Thyroid gland (tissue), 4 donors: ENCODE measurements around the gene NLRC5. TPM values are rescaled to one million over a fixed set of nuclear protein-coding genes. Genes with fewer than 3 reads are reported as not detected.

ENCODE experiments used
- DNase-seq, 2 donors: peaks; one replicate each; pipeline ENCODE4 v3.0.0-alpha.2; 2019
- H3K27ac ChIP-seq, 3 donors: fragments of 200-600 bp; sonication (generic); 1 replicate in 2 of 3; 2 replicates in 1 of 3; pipeline ENCODE4 v1.5.1; 2016 to 2019; ENCODE audit warnings: mild to moderate bottlenecking in 1 of 3, moderate library complexity in 1 of 3
- H3K27me3 ChIP-seq: fragments of 200-600 bp; sonication (generic); one replicate; pipeline ENCODE4 v1.5.1; 2019
- H3K36me3 ChIP-seq, 2 donors: fragments of 200-600 bp; sonication (generic); one replicate each; pipeline ENCODE4 v1.5.1; 2016 to 2019
- H3K4me1 ChIP-seq, 2 donors: fragments of 200-600 bp; sonication (generic); one replicate each; pipeline ENCODE4 v1.5.1; 2017 to 2019
- H3K4me3 ChIP-seq, 3 donors: fragments of 200-600 bp; sonication (generic); replicated peaks in 1 of 3; 1 replicate in 2 of 3; 2 replicates in 1 of 3; pipeline ENCODE4 v1.5.1; 2016; ENCODE audit warnings: mild to moderate bottlenecking in 1 of 3
- H3K9me3 ChIP-seq: fragments of 200-600 bp; sonication (generic); one replicate; pipeline ENCODE4 v1.5.1; 2017
- CTCF ChIP-seq, 6 experiments: fragments of 200-600 bp in 3 of 6; fragments of 450-650 bp in 3 of 6; sonication (generic) in 3 of 6; IDR thresholded peaks; one replicate each; pipeline ENCODE4 v1.5.1; 2016 to 2019; ENCODE audit warnings: antibody characterized with exemption in 6 of 6, mild to moderate bottlenecking in 2 of 6, inconsistent platforms in 1 of 6, moderate library complexity in 1 of 6
- POLR2A ChIP-seq, 2 donors: fragments of 450-650 bp; IDR thresholded peaks; one replicate each; pipeline ENCODE4 v1.6.1; 2017; ENCODE audit warnings: antibody characterized with exemption in 2 of 2, mild to moderate bottlenecking in 2 of 2, moderate library complexity in 1 of 2
- WGBS, 2 donors: methylation state at CpG; one replicate each; pipeline ENCODE4 v1.1.5; 2017; 5-methylcytosine and 5-hydroxymethylcytosine counted together
- intact Hi-C: fragments of 100-400 bp; cut with DNase I; formaldehyde crosslinking; loops from one replicate; pipeline ENCODE4 v1.15.1; 2023
- total RNA-seq, 4 donors: library from RNA; depleted of rRNA; stranded (reverse); fragments of >200 nt; gene quantifications; one replicate each; pipeline ENCODE4 v1.2.3, GENCODE V29; 2016

The NLRC5 gene
- total RNA-seq, 4 donors from 2014 or later, result 14.1 to 33.5 (median 20.5) TPM

GRCh38 chr16:57054338-57054737 is 65.0 kb downstream of the NLRC5 start:
- Histone ChIP-seq H3K27ac (no peak overlapping the region), H3K36me3 (no peaks in the 10 kb centered on the region), H3K9me3 (no peaks in the 10 kb centered on the region), H3K4me1 (no peaks in the 10 kb centered on the region), H3K4me3 (no peak overlapping the region), H3K27me3 (no peaks in the 10 kb centered on the region)
- intact Hi-C loops, result no loop called here
- TF ChIP-seq CTCF (IDR thresholded peaks at IDR 0.05) (no peak), POLR2A (IDR thresholded peaks at IDR 0.05) (no peak)
- no peak for DNase-seq
- 83% methylated on average over 5 of the region's 5 CpGs for WGBS, 2 donors

- H3K4me3 ChIP-seq, result no peak overlapping the region
- no peak for DNase-seq
- WGBS, 2 donors, result 82% methylated on average over 4 to 7 of the region's 7 CpGs
- no peaks in the 10 kb centered on the region for H3K36me3 ChIP-seq
- intact Hi-C loops, result no loop called here
- H3K27me3 ChIP-seq, result no peaks in the 10 kb centered on the region
- no peak overlapping the region for H3K27ac ChIP-seq
- no peak for TF ChIP-seq CTCF (IDR thresholded peaks at IDR 0.05)
- TF ChIP-seq POLR2A (IDR thresholded peaks at IDR 0.05), result no peak
- no peaks in the 10 kb centered on the region for H3K9me3 ChIP-seq
- H3K4me1 ChIP-seq, result no peaks in the 10 kb centered on the region
Measured at GRCh38 chr16:57054771-57055170, 65.4 kb downstream of the NLRC5 start.

- H3K9me3 ChIP-seq, result no peaks in the 10 kb centered on the region
- TF ChIP-seq CTCF (IDR thresholded peaks at IDR 0.05), result no peak
- TF ChIP-seq POLR2A (IDR thresholded peaks at IDR 0.05), result no peak
- WGBS, 2 donors, result 74 to 84% methylated on average over 5 to 6 of the region's 6 CpGs
- no peaks in the 10 kb centered on the region for H3K27me3 ChIP-seq
- no peaks in the 10 kb centered on the region for H3K36me3 ChIP-seq
- H3K4me3 ChIP-seq, result no peak overlapping the region
- H3K4me1 ChIP-seq, result peaks cover 0 to 1% of the 10 kb centered on the region in 2 donors
- no peak overlapping the region for H3K27ac ChIP-seq
- no peak for DNase-seq
- intact Hi-C loops, result no loop called here
Measured at GRCh38 chr16:57055671-57056070, 66.3 kb downstream of the NLRC5 start.

GRCh38 chr16:57058291-57058861 is 69.0 kb downstream of the NLRC5 start:
- DNase-seq, result no peak
- Histone ChIP-seq H3K4me3 (no peak overlapping the region), H3K27ac (no peak overlapping the region), H3K36me3 (no peaks in the 10 kb centered on the region), H3K9me3 (no peaks in the 10 kb centered on the region), H3K4me1 (peaks cover 0 to 11% of the 10 kb centered on the region in 2 donors), H3K27me3 (no peaks in the 10 kb centered on the region)
- TF ChIP-seq CTCF (IDR thresholded peaks at IDR 0.05), result no peak
- TF ChIP-seq POLR2A (IDR thresholded peaks at IDR 0.05), result no peak
- intact Hi-C loops, result no loop called here
- WGBS, 2 donors, result 60 to 71% methylated on average over 7 of the region's 9 CpGs

GRCh38 chr16:57060323-57061083 is 71.1 kb downstream of the NLRC5 start:
- H3K36me3 ChIP-seq, result no peaks in the 10 kb centered on the region
- TF ChIP-seq CTCF (IDR thresholded peaks at IDR 0.05) (no peak), POLR2A (IDR thresholded peaks at IDR 0.05) (no peak)
- H3K27ac ChIP-seq, result peak overlapping the region in 2 of 3 donors; percentile 27 to 67
- intact Hi-C loops, result no loop called here
- H3K27me3 ChIP-seq, result no peaks in the 10 kb centered on the region
- DNase-seq, result no peak
- no peak overlapping the region for H3K4me3 ChIP-seq
- H3K9me3 ChIP-seq, result no peaks in the 10 kb centered on the region
- H3K4me1 ChIP-seq, result peaks cover 0 to 11% of the 10 kb centered on the region in 2 donors
- 70 to 92% methylated on average over 8 to 9 of the region's 9 CpGs for WGBS, 2 donors
